KMS-11 (cell line): ENCODE data around the gene DDIT4L.

ENCODE experiments used
- H2AFZ ChIP-seq: fragments of 200-600 bp; sonication (generic); 2 replicates; pipeline ENCODE4 v1.6.1; 2016; ENCODE audit warnings: antibody characterized with exemption, mixed run types, low read depth
- H3K27ac ChIP-seq: fragments of 200-600 bp; sonication (generic); 2 replicates; pipeline ENCODE4 v1.6.1; 2016; ENCODE audit warnings: mild to moderate bottlenecking, mixed run types
- H3K27me3 ChIP-seq: fragments of 200-600 bp; sonication (generic); 2 replicates; pipeline ENCODE4 v1.6.1; 2017; ENCODE audit warnings: mild to moderate bottlenecking, low read depth, mixed run types, moderate library complexity; ENCODE audit not compliant: insufficient read depth
- H3K36me3 ChIP-seq: fragments of 200-600 bp; sonication (generic); 2 replicates; pipeline ENCODE4 v1.6.1; 2017; ENCODE audit warnings: mild to moderate bottlenecking, mixed run types; ENCODE audit not compliant: insufficient read depth
- H3K4me1 ChIP-seq: fragments of 200-600 bp; sonication (generic); 2 replicates; pipeline ENCODE4 v1.6.1; 2016; ENCODE audit warnings: mild to moderate bottlenecking, low read depth, mixed run types; ENCODE audit not compliant: poor library complexity, severe bottlenecking
- H3K4me2 ChIP-seq: fragments of 200-600 bp; sonication (generic); 2 replicates; pipeline ENCODE4 v1.7.0; 2016; ENCODE audit warnings: mild to moderate bottlenecking, mixed run types
- H3K4me3 ChIP-seq: fragments of 200-600 bp; sonication (generic); IDR thresholded peaks from 2 replicates; pipeline ENCODE4 v1.6.1; 2017; ENCODE audit warnings: low read depth, low read length, mixed read lengths; ENCODE audit not compliant: insufficient read depth
- H3K79me2 ChIP-seq: fragments of 200-600 bp; sonication (generic); 2 replicates; pipeline ENCODE4 v1.6.1; 2016; ENCODE audit warnings: low read depth, mixed run types; ENCODE audit not compliant: insufficient read depth
- H3K9ac ChIP-seq: fragments of 200-600 bp; sonication (generic); 2 replicates; pipeline ENCODE4 v1.6.1; 2016; ENCODE audit warnings: mild to moderate bottlenecking, mixed run types
- H4K20me1 ChIP-seq: fragments of 200-600 bp; sonication (generic); 2 replicates; pipeline ENCODE4 v1.6.1; 2016; ENCODE audit warnings: mild to moderate bottlenecking, mixed run types; ENCODE audit not compliant: insufficient read depth
- CTCF ChIP-seq: fragments of 200-600 bp; sonication (generic); conservative IDR thresholded peaks from 2 replicates; pipeline ENCODE4 v1.6.1; 2017; ENCODE audit warnings: low read depth, mild to moderate bottlenecking, antibody characterized with exemption, low read length, moderate library complexity, mixed read lengths

Gene DDIT4L

GRCh38 chr4:100170986-100171385 is 19.3 kb downstream of the DDIT4L start:
- H3K27me3 ChIP-seq, result no peaks in the 10 kb centered on the region
- TF ChIP-seq CTCF, result no peak
- H3K4me3 ChIP-seq, result no peak overlapping the region
- H4K20me1 ChIP-seq, result no peaks in the 10 kb centered on the region
- H3K4me1 ChIP-seq, result no peaks in the 10 kb centered on the region
- H3K79me2 ChIP-seq, result no peaks in the 10 kb centered on the region
- H3K4me2 ChIP-seq, result no peak overlapping the region
- no peak overlapping the region for H3K9ac ChIP-seq
- H3K27ac ChIP-seq, result no peak overlapping the region
- H3K36me3 ChIP-seq, result no peaks in the 10 kb centered on the region
- H2AFZ ChIP-seq, result no peak overlapping the region

- H3K4me2 ChIP-seq, result no peak overlapping the region
- no peak overlapping the region for H3K9ac ChIP-seq
- H3K36me3 ChIP-seq, result no peaks in the 10 kb centered on the region
- no peak overlapping the region for H3K4me3 ChIP-seq
- no peak overlapping the region for H3K27ac ChIP-seq
- no peaks in the 10 kb centered on the region for H3K4me1 ChIP-seq
- no peak overlapping the region for H2AFZ ChIP-seq
- no peaks in the 10 kb centered on the region for H3K79me2 ChIP-seq
- no peaks in the 10 kb centered on the region for H4K20me1 ChIP-seq
- no peaks in the 10 kb centered on the region for H3K27me3 ChIP-seq
- TF ChIP-seq CTCF, result no peak
Measured at GRCh38 chr4:100169491-100170485, 20.5 kb downstream of the DDIT4L start.

GRCh38 chr4:100168521-100168920 is 21.7 kb downstream of the DDIT4L start:
- Histone ChIP-seq H3K4me2 (no peak overlapping the region), H3K4me3 (no peak overlapping the region), H3K36me3 (no peaks in the 10 kb centered on the region), H3K27me3 (no peaks in the 10 kb centered on the region), H2AFZ (no peak overlapping the region), H3K4me1 (no peaks in the 10 kb centered on the region), H4K20me1 (no peaks in the 10 kb centered on the region), H3K79me2 (no peaks in the 10 kb centered on the region), H3K27ac (no peak overlapping the region), H3K9ac (no peak overlapping the region)
- no peak for TF ChIP-seq CTCF

- Histone ChIP-seq H3K36me3 (no peaks in the 10 kb centered on the region), H2AFZ (no peak overlapping the region), H3K79me2 (no peaks in the 10 kb centered on the region), H4K20me1 (no peaks in the 10 kb centered on the region), H3K27ac (no peak overlapping the region), H3K9ac (no peak overlapping the region), H3K27me3 (no peaks in the 10 kb centered on the region), H3K4me1 (no peaks in the 10 kb centered on the region), H3K4me3 (no peak overlapping the region), H3K4me2 (no peak overlapping the region)
- TF ChIP-seq CTCF, result no peak
Measured at GRCh38 chr4:100166297-100167039, 23.8 kb downstream of the DDIT4L start.
